ENCODE data around the gene SHROOM3. TPM values are rescaled to one million over a fixed set of nuclear protein-coding genes. Genes with fewer than 3 reads are reported as not detected.

Gene SHROOM3
- total RNA-seq, 2 donors from 2014 or later, result 139 to 171 TPM

DNA sequence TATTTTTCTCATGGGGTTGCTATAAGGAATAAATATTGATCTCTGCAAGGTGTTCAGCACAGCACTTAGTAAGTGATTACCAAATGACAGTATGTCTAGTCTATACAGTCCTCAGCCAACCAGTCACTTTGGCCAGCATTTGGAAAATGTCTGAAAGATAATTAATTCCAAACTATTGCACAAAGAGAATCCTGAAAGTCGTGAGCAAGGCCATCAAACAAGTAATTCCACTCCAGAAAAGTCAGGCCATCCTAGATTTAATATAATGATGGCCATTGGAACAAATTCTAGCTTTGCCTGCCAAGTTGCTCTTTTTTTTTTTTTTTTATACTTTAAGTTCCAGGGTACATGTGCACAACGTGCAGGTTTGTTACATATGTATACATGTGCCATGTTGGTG, 96.6 kb downstream of the SHROOM3 start:
- TF ChIP-seq, protein P1, sequence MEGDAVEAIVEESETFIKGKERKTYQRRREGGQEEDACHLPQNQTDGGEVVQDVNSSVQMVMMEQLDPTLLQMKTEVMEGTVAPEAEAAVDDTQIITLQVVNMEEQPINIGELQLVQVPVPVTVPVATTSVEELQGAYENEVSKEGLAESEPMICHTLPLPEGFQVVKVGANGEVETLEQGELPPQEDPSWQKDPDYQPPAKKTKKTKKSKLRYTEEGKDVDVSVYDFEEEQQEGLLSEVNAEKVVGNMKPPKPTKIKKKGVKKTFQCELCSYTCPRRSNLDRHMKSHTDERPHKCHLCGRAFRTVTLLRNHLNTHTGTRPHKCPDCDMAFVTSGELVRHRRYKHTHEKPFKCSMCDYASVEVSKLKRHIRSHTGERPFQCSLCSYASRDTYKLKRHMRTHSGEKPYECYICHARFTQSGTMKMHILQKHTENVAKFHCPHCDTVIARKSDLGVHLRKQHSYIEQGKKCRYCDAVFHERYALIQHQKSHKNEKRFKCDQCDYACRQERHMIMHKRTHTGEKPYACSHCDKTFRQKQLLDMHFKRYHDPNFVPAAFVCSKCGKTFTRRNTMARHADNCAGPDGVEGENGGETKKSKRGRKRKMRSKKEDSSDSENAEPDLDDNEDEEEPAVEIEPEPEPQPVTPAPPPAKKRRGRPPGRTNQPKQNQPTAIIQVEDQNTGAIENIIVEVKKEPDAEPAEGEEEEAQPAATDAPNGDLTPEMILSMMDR (IDR thresholded peaks at IDR 0.05), result no peak
- Histone ChIP-seq H3K4me3 (no peak overlapping the region), H3K27ac (no peak overlapping the region), H3K9me3 (no peaks in the 10 kb centered on the region), H3K36me3 (no peaks in the 10 kb centered on the region), H3K27me3 (replicated peaks; ENCODE audit: insufficient read depth) (no peaks in the 10 kb centered on the region), H3K4me1 (ENCODE audit: control insufficient read depth in 1 of 2, low read depth in 2 of 2) (peaks cover 6 to 14% of the 10 kb centered on the region in 2 donors)
- DNase-seq (ENCODE audit: low spot score) (no peak), ATAC-seq (ENCODE audit: insufficient number of reproducible peaks, low FRiP score, low read depth) (no peak)

DNA sequence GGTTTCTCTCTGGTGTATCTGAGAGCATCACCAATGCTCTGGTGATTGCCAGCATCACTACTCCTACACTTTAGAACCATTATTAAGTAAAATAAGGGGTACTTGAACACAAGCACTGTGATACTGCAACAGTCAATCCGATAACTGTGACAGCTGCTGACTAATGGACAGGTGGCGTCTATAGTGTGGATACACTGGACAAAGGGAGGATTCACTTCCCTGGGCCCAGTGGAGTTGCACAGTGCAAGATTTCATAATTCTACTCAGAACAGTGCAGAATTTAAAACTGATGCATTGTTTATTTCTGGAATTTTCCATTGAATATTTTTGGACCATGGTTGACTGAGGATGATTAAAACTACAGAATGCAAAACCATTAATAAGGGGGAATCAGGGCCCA, 97.8 kb downstream of the SHROOM3 start:
- H3K36me3 ChIP-seq, result no peaks in the 10 kb centered on the region
- no peak for DNase-seq (ENCODE audit: low spot score)
- H3K27me3 ChIP-seq (replicated peaks; ENCODE audit: insufficient read depth), result no peaks in the 10 kb centered on the region
- H3K9me3 ChIP-seq, result no peaks in the 10 kb centered on the region
- no peak for ATAC-seq (ENCODE audit: insufficient number of reproducible peaks, low FRiP score, low read depth)
- peaks cover 0 to 2% of the 10 kb centered on the region in 2 donors for H3K4me1 ChIP-seq (ENCODE audit: control insufficient read depth in 1 of 2, low read depth in 2 of 2)
- H3K4me3 ChIP-seq, result no peak overlapping the region
- TF ChIP-seq, protein P1 (IDR thresholded peaks at IDR 0.05), result no peak
- H3K27ac ChIP-seq, result no peak overlapping the region

DNA sequence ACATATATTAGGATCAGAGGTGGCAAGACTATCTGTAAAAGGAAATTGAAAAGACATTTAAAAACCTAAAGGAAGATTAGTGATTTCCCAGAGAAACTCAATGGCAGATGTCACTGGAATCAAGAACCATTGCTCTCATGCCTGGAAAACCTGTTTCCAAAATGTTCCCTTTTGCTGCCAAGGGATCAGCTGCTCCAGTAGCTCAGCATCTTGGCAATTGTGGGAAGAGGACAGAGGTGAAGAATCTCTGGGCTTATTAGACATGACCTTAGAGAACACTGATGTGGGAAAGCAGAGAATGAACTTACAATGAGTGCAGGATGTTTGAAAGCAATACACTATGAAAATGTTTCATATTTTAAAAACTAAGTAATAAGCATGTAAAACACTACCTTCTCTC, 98.3 kb downstream of the SHROOM3 start:
- no peak for ATAC-seq (ENCODE audit: insufficient number of reproducible peaks, low FRiP score, low read depth)
- H3K36me3 ChIP-seq, result no peaks in the 10 kb centered on the region
- no peak for DNase-seq (ENCODE audit: low spot score)

DNA sequence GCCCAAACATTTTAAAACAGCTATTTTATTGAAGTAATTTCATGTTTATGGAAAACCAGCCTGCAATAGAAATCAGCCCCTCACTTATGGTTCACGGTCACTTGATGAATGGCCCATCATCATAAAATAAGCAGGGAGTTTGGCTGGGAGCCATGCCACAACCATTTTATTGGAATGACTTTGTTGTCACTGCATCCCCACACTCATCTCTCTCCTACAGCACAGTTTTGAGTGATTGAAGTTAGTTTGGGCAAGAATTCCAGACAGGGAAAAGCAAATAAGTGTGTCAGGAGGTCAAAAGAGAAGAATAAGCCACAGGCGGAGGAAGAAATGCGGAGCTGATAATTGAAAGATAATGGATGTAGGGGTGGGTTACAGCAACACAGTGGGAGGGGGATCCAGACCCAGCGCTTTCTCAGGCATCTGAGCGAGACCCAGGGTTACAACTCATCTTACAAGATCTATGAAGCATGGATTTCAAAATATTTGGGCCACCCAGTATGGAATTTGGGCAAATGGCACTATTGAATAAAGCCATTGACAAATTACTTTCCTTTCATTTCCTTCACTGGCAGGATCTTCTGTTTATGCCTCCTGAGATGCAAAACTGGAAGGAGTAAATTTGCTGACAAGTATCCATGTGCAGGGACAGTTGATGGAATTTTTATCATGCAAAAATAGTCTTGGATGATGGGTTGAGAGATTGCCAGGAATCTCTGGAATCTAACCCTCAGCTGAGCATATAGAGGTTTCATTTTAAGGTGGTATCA, 100.8 kb downstream of the SHROOM3 start:
- DNase-seq (ENCODE audit: low spot score) (no peak), ATAC-seq (ENCODE audit: insufficient number of reproducible peaks, low FRiP score, low read depth) (no peak)
- peaks cover 0 to 10% of the 10 kb centered on the region in 2 donors for H3K4me1 ChIP-seq (ENCODE audit: control insufficient read depth in 1 of 2, low read depth in 2 of 2)

More for the DNA sequence above, 98.3 kb downstream of the SHROOM3 start:
- H3K27me3 ChIP-seq (replicated peaks; ENCODE audit: insufficient read depth), result no peaks in the 10 kb centered on the region
- no peak overlapping the region for H3K4me3 ChIP-seq
- no peaks in the 10 kb centered on the region for H3K4me1 ChIP-seq (ENCODE audit: control insufficient read depth in 1 of 2, low read depth in 2 of 2)
- TF ChIP-seq, protein P1 (IDR thresholded peaks at IDR 0.05), result no peak
- H3K9me3 ChIP-seq, result no peaks in the 10 kb centered on the region
- no peak overlapping the region for H3K27ac ChIP-seq

DNA sequence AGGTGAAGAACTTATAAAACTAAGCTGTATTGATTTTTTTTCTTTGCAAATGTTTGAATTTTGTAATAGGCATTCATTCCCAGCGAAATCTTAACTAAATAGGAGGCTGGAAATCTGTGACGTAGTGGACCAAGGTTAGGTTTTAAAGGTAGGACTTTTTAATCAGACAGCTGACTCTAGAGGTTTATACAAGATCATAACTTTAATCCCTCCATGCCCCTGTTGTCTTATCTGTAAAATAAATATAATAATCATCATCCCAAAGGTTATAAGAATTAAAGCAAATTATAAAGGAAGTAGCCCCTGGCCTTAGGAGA, 101.3 kb downstream of the SHROOM3 start:
- Histone ChIP-seq H3K4me3 (no peak overlapping the region), H3K9me3 (no peaks in the 10 kb centered on the region), H3K27me3 (replicated peaks; ENCODE audit: insufficient read depth) (no peaks in the 10 kb centered on the region), H3K4me1 (ENCODE audit: control insufficient read depth in 1 of 2, low read depth in 2 of 2) (peaks cover 0 to 10% of the 10 kb centered on the region in 2 donors), H3K27ac (no peak overlapping the region), H3K36me3 (no peaks in the 10 kb centered on the region)
- TF ChIP-seq, protein P1 (IDR thresholded peaks at IDR 0.05), result no peak
- ATAC-seq (ENCODE audit: insufficient number of reproducible peaks, low FRiP score, low read depth) (no peak), DNase-seq (ENCODE audit: low spot score) (no peak)

More for the DNA sequence above, 100.8 kb downstream of the SHROOM3 start:
- TF ChIP-seq, protein P1 (IDR thresholded peaks at IDR 0.05), result no peak
- Histone ChIP-seq H3K4me3 (no peak overlapping the region), H3K27me3 (replicated peaks; ENCODE audit: insufficient read depth) (no peaks in the 10 kb centered on the region), H3K9me3 (no peaks in the 10 kb centered on the region), H3K36me3 (no peaks in the 10 kb centered on the region), H3K27ac (no peak overlapping the region)
